Thyroid gland (tissue), 4 donors: Measurements from ENCODE around the gene MIB1.

Source experiments
- CTCF ChIP-seq, 6 experiments: fragments of 200-600 bp in 3 of 6; fragments of 450-650 bp in 3 of 6; sonication (generic) in 3 of 6; IDR thresholded peaks; one replicate each; pipeline ENCODE4 v1.5.1; 2016 to 2019; ENCODE audit warnings: antibody characterized with exemption in 6 of 6, mild to moderate bottlenecking in 2 of 6, inconsistent platforms in 1 of 6, moderate library complexity in 1 of 6
- POLR2A ChIP-seq, 2 donors: fragments of 450-650 bp; IDR thresholded peaks; one replicate each; pipeline ENCODE4 v1.6.1; 2017; ENCODE audit warnings: antibody characterized with exemption in 2 of 2, mild to moderate bottlenecking in 2 of 2, moderate library complexity in 1 of 2

- TF ChIP-seq POLR2A (IDR thresholded peaks at IDR 0.05) (no peak), CTCF (IDR thresholded peaks at IDR 0.05) (no peak)
Measured at GRCh38 chr18:21786526-21786925, 45.9 kb downstream of the MIB1 start.
